GM10248 (cell line): ENCODE results near the gene HAGHL.

Source experiments
- CTCF ChIA-PET: fragments of 300-600 bp; sonication (Branson Sonifier 250); formaldehyde crosslinking; extraction: SDS; loops from one replicate; lab custom pipeline; 2021; ENCODE audit warnings: antibody characterized with exemption; lab: Yijun Ruan, JAX
- POLR2A ChIA-PET: fragments of 350-650 bp; sonication (Branson Sonifier 250); formaldehyde crosslinking; extraction: SDS; loops from one replicate; lab custom pipeline; 2020; ENCODE audit warnings: antibody characterized with exemption; lab: Yijun Ruan, JAX
- DNase-seq: peaks from one replicate; pipeline ENCODE4 v3.0.0; 2012; ENCODE audit errors: extremely low spot score
- CTCF ChIP-seq: IDR thresholded peaks from 2 replicates; pipeline ENCODE4 v1.5.1; 2012; ENCODE audit warnings: mild to moderate bottlenecking, low read depth; ENCODE audit errors: extremely low read depth, missing control alignments, control extremely low read depth

Gene HAGHL

GRCh38 chr16:726438-727290 is at the start of gene HAGHL, which contains the start of gene CCDC78:
Gene HAGHL (plus strand): TSS chr16:727106. CDS start chr16:727510, 404 bp downstream.
Gene CCDC78 (minus strand): TSS chr16:726443. CDS start chr16:726367, 76 bp downstream.
- DNase-seq = peak; percentile 81
- no peak for TF ChIP-seq CTCF
- CTCF ChIA-PET = interaction anchor here (2.5 to 8.0 kb wide), 3 partner anchors 11 to 59 kb away, joined by 12 to 59 read pairs (median 14); partner anchors contain the start of gene METRN
- POLR2A ChIA-PET = interaction anchor here (1.2 kb wide), 1 partner anchor 9 kb away, joined by 5 read pairs; no protein-coding TSS in a partner anchor

- no peak for TF ChIP-seq CTCF
- DNase-seq = no peak
- POLR2A ChIA-PET = no interaction called here
- CTCF ChIA-PET = interaction anchor here (0.7 to 4.6 kb wide), 3 partner anchors 10 to 44 kb away, joined by 3 to 28 read pairs (median 3); partner anchors contain the start of genes ANTKMT, RHOT2 and WDR90
Measured at GRCh38 chr16:677316-678190, 49.4 kb upstream of the HAGHL start.

GRCh38 chr16:678209-678857 is 48.6 kb upstream of the HAGHL start:
- TF ChIP-seq CTCF = no peak
- DNase-seq = no peak
- ChIA-PET POLR2A (no interaction called here), CTCF (interaction anchor here (1.2 to 4.6 kb wide), 2 partner anchors 10 to 43 kb away, joined by 3 to 28 read pairs; partner anchors contain the start of genes ANTKMT and RHOT2)

- CTCF ChIA-PET = interaction anchor here (1.2 to 4.6 kb wide), 2 partner anchors 11 to 42 kb away, joined by 3 to 28 read pairs; partner anchors contain the start of genes ANTKMT and RHOT2
- no peak for TF ChIP-seq CTCF
- DNase-seq = peak; percentile 54
- POLR2A ChIA-PET = interaction anchor here (0.8 kb wide), 1 partner anchor 10 kb away, joined by 3 read pairs; no protein-coding TSS in a partner anchor
Measured at GRCh38 chr16:678858-679813, 47.8 kb upstream of the HAGHL start.

GRCh38 chr16:679814-680624 is 46.9 kb upstream of the HAGHL start, which contains the start of gene STUB1:
Gene STUB1 (plus strand): TSS chr16:680410. CDS start chr16:680526, 116 bp downstream.
- ChIA-PET CTCF (interaction anchor here (1.0 to 4.6 kb wide), 6 partner anchors 10 to 87 kb away, joined by 3 to 28 read pairs (median 4); partner anchors contain the start of genes RHOT2 and WDR90), POLR2A (interaction anchor here (0.7 to 1.2 kb wide), 4 partner anchors 11 to 1475 kb away, joined by 3 to 7 read pairs (median 4); partner anchors contain the start of genes RHOT2 and TRAF7)
- peak; percentile 88 for DNase-seq
- no peak for TF ChIP-seq CTCF
